Endometrium (tissue), 2 donors: Measurements from ENCODE around the gene MKNK1.

Experiments used
- FAIRE-seq: peaks from 2 replicates; lab custom pipeline; 2012; peaks lifted over from hg19 to GRCh38; lab: Jason Lieb, UNC
- donor health status: control.
- donor health status: control.

MKNK1 gene

DNA sequence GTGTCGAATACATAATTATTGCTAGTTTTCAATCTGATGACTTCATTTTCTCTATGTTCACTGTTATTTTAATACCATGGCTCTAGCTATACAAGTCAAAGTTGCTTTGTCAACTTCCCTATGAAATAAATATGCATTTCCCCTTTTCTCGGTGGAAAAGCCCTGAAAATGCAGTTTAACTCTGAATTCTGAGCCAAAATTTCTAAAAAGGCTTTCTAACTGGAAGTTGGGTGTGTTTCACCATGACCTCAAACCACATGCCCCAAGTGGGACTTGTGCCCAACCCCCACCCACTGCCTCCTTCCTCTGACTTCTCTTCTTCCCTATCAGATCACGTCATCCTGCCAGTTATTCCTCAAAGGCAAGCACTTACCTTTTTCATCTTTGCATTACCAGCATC, 8.9 kb downstream of the MKNK1 start:
- FAIRE-seq: no peak

DNA sequence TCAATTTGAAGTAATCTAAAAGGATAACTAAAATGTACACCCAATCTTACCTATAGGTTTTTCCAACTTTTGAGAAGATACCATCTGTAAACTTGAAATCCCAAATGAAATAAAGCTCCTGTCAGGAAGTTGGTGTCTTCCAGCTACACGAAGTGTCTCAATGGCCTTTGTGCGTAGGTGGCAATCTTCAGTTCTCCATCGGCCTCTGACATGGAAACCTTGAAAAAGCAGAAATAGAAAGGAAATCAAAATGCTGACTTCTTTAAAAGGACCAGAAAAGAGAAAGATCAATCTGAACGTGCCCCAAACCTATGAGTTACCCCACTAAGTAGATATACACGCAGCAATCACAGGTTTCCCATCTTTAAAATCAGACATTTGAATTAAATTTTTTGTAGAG, 10.0 kb downstream of the MKNK1 start:
- no peak for FAIRE-seq

DNA sequence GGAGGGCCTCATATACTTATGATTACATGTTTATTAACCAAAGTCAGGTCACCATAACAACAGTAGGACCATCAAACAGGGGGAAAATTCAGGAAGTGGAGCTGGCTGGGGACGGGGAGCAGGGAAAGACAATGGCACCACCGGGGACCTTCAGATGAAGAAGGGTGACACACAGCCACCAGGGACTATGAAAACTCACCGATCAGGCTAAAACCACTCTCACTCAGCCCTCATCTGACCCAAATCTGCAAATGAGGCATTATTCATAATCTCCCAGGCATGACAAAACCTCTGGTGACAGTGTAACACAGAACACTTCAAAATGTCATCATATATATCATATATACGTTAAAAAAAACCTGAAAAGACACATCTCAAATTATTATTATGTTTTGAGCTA, 11.2 kb downstream of the MKNK1 start:
- no peak for FAIRE-seq

DNA sequence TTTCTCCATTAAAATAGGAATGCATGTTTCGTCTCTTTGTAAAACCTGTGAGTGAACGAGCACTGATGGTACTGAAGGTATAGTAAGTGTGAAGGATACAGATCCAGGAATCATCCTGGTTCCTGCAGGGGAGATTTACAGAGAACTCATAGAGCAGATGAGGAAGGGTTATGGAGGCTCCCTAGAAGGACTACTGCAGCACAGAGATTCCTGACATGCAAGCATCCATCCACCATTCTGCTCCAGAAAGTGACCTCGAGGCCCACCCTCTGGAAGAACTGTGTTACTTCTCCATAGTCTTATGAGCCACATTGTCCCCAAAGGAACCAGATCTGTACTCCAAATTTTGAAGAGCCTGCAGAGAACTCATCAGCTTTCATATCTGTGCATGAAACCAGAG, 14.5 kb downstream of the MKNK1 start:
- FAIRE-seq: no peak

DNA sequence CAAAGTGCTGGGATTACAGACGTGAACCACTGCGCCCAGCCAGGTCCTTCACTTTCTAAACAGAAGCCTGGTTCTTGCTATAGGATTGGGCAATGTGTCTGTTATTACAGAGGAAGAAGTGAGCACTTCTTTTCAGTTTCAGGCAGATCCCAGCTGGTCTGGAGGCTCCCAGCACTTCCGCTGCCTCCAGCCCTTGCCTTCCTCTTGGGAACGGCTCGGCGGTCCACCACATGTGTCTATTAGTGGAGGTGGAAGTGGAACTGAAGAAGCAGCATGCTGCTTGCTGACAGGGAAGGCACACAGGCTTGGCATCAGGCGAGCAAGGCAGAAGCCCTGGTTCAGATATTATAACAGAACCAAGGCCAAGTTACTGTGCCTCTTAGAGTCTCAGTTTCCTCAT, 17.0 kb downstream of the MKNK1 start:
- no peak for FAIRE-seq

DNA sequence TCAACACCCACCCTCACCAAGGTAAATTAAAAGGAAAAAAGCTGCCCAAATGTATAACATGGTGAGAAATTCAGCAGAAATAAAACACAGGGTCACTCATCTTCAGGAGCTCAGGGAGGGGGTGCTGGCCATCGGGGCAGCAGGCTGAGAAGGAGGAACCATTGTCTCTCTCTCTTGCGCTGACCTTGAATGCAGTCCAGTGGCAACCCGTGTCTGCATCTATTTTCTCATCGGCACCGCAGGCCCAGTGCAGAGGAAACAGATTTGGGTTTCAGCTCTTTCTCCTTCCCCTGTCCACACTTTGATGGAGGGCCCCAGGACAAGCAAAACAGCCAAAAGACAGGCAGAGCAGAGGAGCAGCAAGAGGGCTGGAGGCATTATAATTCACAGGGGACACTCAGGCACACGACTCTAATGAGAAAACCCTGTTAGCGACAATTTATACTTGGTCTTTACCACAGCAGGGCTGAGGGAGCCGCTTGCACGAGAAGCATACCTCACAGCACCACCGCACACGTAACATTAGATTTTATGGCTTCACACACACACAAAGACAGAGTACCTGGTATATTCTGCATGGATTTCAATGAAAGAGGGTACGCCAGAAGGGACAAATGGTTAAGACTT, 18.6 kb downstream of the MKNK1 start:
- no peak for FAIRE-seq

DNA sequence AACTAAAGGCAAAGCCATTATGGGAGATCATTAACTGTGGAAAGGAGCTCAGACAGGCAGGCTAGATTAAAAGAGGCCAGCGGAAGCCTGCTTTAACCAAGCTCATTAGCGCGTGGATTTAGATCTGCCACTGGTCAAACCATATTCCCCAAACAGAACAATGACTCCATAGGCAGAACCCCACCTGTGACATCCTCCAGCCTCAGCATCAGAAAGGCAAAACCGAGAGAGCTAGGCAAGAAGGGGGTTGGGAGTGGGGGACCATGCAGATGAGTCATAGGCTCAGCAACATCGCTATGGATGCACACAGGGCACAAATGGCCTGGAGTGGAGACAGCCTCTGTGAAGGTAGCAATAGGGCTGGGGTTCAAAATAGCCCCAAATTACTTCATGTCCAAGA, 20.6 kb downstream of the MKNK1 start:
- FAIRE-seq: no peak

DNA sequence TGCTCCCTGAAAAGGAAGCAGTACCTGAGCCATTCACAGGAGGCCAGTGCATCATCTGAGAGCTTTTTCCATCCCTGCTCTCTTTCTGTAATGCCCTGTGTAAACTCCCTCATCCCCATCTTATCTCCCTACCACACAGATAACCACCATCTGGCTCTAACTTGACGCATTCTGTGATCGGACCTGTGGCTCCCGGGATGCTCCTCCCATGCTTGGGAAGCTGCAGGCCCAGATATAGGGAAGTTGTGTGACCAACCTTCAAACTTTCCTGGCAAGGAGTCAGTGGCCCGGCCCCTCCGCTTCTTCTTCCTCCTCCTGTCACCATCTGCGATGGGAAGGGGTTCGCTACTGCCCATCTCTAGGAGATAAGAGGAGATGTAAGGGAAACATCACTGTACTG, 21.1 kb downstream of the MKNK1 start:
- no peak for FAIRE-seq

DNA sequence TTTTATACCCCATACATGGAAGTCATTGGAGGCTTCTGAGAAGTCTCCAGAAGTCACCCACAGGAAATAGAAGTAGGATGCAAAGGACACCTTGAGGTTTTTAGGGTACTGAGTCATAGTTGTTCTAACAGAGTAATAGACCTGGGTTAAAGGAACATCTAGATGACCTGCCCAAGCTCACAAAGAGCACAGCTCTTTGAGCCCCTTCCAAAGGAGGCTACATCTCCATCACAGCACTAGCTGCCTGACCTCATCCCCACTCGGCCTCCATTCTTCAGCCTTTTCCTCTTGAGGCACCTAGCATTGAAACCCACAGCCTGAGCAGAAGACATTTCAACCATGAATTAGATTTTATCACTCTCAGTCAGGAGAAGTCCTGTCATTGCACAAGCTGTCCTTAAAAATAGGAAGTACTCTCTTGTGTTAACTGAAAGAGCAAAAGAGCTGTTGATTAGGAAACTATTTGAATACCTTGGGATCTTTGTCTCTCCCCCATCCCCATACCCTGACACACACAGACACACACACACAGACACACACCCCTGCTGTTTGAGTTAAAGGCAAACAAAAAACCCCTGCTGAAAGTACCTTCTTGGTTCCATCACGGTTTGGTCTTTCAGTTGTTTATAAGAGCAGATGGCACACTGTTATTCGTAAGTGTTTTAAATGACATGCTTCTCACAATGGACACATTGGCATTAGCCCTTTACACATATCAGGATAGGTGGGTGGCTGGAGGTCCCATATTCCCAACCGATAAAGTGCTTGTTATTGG, 22.2 kb downstream of the MKNK1 start:
- no peak for FAIRE-seq

DNA sequence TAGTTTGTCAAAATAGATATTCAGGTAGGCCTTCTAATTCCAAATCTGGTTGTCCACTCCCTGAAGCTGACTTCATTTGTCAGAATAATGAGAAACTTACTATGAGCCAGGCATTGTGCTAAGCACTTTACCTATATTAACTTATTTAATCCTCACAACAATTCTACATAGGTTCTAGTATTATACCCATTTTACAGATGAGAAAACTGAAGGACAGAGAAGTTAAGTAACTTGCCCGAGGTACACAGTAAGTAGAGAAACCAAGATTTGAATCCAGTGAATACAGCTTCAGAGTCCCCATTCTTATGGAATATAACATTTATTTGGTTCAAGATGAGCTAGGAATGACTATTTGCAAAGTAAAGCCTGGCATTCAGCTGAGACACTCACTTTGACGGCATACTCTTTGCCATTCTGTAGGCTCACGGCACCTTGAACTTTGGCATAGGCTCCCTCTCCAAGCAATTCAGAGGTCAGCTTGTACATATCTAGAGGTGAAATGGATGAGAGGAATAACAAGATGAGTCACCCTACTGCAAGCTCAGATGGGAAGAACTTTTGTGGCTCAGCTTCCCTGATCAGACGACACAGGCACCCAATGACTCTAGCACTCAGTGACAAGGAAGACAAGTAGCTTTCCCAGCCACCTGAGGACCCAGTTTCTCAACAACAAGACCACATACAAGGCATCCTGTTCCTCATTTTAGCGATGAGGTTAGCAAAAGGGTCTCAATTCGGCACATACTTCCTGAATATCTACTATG, 23.7 kb downstream of the MKNK1 start:
- FAIRE-seq: no peak

DNA sequence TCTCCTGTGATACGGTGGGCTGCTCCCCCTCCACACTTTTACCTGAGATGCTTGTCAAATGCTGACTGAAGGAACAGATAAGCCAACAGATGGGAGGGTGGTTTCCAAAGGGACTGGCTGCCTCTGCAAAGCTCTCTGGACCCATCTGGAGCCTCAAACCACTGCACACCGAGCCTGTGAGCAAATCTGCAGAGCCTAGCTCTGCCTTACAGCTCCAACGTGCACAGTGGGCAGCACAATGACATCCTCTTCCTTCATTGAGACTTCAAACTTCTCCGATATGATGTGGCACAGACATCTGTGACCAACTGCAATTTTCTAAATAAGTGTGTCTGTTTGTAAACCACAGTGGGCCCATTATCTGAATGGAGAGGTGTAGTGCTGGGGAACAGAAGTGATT, 26.4 kb downstream of the MKNK1 start:
- FAIRE-seq: no peak

DNA sequence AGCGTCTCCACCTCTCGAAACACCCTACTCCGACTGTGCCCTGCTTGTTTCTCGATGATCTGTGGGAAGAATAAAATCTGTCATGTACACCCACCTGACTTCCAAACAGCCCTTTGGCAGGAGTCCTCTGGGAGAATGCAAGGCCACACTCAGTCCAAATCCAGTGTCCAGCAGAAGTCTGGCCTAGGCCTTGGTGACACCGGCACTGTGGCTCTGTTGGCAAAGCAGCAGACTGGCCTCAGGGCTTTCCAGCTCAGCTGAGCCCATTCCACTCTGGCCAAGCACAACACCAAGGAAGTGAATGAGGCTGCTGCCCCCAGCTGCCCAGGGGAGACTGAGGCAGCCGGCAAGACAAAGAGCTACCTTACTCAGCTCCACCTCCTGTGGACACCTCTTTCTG, 27.5 kb downstream of the MKNK1 start:
- no peak for FAIRE-seq

DNA sequence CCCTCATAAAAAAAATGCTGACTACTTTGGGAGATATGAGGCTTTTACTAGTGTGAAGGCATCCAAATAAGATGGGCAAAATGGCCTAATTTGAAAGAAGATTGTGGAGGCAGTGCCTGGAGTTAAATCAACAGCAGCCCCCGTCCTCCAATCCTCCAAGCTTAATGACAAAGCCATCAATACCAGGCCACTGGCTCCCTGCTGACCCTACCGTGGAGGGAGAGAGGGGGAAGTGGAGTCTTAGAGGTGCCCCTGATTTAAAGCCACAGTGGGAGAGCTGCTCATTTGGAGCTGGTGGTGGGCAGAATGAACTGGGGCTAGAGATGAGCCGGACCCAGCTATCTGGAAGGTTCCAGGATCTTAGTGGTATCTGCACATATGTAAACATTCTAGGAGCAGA, 28.3 kb downstream of the MKNK1 start:
- FAIRE-seq: no peak

DNA sequence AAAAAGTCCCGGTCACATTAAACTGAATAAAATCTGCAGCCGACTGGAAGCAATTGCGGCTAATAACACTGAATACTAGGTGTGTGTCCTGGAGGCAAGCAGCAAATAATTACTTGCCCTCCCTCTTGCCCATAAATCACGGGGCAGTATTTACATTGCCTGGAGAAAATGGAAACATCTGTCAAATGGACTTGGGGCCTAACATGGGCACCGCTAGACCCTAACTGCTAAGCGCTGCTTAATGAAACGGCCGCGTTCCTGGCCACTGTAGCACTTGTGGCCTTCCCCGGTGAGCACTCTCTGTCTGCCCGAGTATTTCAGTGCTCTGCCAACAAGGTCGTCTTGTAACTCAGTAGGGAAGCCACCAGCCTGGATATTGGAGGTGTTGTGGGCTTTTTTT, 28.8 kb downstream of the MKNK1 start:
- FAIRE-seq: no peak

DNA sequence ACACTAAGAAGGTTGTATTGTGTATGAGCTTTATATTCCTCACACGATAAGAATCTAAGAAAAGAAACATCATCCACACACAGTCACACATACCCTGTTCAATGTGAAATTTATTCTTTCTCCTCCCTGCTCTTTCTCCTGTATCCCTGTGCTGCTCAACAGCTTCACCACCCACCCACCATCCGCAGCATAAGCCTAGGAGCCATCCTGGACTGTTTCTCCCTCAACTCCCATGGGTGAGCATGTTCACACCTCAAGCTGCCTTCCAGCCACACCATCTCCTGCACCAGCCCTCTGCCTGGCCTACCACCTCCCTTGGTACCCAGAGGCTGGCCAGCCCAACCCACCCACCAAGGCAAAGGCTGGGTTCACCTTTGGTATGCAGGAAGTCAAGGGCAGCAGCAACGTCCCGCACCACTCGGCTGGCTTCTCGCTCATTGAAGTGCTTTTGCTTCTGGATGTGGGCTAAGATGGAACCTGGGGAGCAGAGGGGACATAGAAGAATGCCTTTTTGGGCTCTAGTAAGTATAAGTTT, 32.3 kb downstream of the MKNK1 start:
- FAIRE-seq: no peak

DNA sequence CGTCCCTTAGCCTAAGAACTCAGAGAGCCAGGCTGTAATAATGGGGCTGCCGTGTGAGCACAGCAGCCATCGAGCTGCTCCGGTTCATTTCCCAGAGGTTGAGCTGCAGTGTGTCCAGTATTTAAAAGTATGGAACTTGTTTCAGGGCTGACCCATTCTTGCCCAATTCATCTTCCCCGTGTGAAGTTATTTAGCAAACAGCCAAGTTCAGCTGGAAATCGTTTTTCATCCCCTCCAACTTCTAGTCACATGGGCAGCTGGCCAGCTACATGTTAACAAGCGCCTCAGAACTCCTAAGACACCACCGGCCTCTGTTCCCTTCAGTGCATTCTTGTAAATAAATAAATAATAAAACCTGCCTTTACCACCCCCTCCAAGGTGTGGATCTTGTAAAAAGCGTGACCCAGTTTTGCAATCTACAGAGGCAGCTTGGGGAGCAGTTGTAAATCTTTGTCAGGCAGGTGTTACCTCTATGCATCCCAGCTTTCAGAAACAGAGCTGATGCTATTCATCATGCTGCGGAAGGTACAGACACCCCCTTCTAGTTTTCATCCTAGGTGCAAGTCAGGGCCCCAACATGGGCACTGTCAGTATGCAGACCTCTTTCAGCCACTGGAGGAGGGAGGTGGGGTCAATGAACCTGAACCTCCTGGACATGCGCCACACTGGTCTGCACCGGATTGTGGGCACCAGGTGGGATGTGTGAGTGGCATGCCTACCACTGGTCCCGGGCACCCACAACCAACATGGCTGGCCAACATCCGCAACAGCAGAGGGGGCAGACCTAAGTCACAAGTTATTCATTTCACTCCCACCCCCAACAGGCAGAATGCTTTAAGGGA, 34.0 kb downstream of the MKNK1 start:
- FAIRE-seq: no peak

DNA sequence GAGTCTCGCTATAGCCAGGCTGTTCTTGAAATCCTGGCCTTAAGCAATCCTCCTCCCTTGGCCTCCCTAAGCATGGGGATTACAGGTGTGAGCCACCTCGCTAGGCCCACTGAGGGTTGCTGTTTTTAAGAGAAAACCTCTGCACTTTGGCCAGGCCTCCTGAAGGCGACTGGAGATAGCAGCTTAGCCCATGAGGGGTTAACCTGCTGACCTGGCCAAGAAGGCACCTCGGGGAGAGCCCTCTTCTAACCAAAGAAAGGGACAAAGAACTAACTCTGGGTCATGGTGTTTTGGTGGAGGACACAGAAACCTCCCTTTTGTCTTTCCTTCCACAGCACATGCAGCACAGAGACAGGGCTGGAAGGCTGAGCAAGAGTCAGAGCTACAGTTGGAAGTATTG, 35.0 kb downstream of the MKNK1 start:
- FAIRE-seq: no peak

DNA sequence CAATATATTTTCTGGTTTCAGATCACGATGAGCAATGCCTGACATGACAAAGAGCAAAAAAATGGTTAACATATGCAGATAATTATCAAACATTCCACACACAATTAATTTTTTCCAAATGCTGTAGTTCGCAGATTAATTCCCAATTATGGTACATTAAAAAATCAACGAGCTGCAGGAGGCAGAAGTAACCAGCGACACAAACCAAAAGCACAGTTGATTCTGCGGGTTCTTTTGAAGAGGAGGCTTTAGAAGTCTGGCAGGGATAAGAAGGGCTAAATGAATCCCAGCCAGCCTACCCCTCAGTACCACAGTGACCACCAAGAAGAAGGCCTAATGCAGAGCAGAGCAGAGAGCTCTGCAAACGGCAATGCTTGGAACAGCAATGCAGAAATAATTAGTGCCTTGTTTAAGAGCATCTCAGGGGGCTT, 35.6 kb downstream of the MKNK1 start:
- no peak for FAIRE-seq

DNA sequence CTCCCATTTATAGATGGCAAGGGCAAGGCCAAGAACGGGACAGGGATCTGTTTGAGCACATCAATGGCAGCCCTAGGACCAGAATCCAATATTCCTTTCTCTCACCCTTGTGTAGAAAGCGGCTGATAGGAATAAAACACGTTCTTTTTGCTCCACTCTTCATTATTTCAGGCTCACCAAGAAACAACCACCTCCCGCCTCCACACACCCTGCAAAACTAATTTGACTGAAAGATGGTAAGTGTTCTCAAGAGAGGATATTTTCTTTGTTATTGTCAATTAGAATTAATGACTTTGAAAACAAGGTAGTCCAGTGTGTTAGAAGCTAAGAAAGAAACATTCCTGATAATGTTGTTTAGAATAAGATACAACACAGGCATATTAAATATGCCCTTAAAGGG, 40.7 kb downstream of the MKNK1 start:
- no peak for FAIRE-seq

DNA sequence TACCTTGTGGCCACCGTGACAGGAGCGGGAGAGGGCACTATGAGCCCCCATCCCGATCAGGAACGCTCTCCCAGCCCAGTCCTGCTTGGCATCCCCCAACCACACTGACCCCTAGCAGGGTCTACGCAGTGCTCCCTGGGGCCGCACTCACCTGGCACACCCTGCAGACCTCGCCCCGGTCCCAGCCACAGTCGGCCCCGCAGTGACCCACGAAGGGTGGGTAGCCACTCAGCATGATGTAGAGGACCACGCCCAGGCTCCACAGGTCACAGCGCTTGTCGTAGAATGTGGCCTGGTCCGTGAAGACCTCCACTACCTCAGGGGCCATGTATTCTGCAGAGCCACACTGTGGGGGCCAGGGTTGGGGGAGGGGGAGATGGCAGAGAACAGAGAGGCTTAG, 41.6 kb downstream of the MKNK1 start:
- FAIRE-seq: no peak

DNA sequence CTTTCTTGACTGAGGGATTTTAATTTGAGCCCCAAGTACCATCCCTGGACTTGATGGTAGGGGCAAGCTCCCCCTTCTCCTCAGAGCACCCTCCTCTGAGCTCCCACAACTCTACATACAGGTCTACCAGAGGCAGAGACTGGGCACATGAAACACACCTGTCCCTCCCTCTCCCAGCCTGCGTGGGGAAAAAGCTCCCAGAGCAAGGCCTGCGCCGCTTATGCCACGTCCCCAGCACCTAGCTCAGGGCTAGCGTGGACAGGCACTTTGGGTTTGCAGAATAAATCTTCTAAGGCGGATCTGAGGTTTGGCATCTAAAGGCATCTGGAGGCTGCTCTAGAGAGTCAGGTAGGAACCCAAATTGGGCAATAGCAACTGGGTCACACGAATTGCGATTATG, 45.1 kb downstream of the MKNK1 start:
- FAIRE-seq: no peak
